GM21367 (cell line): ENCODE results near the gene CEBPB.
"Not testable (repeated sequence)": the region's sequence is repeated elsewhere in the genome, so short reads cannot be mapped to it uniquely, and the experiment has no call there.

Experiments
- ATAC-seq: cut with Tn5 transposase; IDR thresholded peaks from one replicate; pipeline ENCODE4 v1.9.1; 2021; ENCODE audit not compliant: unreplicated experiment

The CEBPB gene

DNA sequence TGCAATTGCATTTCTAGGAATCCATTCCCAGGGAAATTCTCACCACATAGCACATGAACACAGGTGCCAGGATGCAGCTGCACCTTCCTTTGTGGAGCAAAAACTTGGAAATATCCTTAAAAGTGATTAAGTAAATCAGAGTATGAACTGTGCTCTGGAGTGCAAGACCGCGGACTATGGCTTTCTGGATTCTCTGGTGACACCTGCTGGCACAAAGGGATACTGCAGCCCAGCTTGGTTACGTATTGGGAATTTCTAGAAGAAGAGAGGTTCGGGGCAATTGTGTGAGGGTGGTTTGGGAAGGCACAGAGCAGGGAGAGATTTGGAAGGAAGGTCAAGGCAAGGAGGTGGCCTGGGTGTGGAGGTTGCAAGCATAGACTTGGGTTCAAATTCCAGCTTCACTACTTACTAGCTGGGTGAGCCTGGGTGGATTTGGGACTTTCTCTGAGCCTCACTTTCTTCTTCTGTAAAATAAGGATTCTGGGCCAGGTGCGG lies 21.3 kb upstream of the CEBPB start:
- no peak for ATAC-seq

DNA sequence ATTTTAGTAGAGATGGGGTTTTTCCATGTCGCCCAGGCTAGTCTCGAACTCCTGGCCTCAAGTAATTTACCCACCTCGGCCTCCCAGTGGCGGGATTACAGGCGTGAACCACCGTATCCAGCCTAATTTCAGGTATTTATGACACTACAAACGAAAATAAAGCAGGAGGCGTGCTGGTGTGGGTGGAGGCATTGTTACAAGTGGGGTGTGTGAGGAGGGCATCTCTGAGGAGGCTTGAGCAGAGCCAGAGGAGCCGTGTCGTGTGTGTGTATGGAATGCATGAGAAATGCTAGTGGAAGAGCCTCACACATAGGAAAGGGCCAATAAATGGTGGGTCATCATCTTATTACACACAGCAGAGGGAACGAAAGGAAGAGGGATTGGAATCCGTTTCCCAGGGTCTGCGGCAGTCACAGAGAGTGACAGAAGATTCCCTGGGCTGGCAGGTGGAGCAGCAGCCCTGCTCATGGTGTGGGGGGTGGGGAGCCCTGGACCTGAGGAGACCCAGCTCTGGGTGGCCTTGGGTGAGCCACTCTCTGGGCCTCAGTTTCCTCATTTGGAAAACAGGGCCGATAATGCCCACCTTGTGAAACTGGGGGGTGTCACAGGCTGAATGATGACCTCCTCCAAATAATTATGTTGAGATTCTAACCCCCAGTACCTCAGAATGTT lies 19.9 kb upstream of the CEBPB start:
- ATAC-seq: no peak

DNA sequence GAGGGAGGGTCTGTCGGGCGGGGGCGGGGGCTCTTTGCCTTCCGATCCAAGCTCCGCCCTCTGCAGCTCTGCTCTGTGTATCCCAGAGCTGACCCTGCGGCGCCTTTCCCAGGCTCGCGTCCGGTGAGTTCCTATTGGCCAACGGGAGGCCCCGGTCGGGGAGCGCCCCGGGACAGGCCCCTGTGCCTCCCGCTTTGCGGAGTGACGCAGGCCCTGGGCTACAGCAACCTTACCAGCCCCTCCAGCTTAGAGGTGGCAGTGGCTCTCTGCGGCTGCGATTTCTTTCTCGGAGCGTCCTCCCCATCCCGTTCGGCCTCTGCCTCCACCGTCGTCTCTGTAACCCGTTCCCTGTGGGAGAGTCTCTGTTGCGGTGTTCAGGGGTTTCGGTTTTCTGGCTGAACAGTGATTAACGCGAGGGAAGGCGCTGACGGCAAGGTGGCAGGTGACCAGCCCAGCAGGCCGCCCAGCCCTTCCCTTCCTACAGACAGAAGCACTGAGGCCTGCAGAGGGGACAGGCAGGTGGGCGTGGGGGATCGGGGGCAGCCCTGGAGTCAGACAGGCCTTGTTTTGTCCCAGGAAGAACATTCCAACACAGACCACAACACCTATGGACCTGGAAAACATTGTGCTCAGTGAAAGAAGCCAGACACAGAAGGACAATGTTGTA lies 18.1 kb upstream of the CEBPB start:
- ATAC-seq: no peak

DNA sequence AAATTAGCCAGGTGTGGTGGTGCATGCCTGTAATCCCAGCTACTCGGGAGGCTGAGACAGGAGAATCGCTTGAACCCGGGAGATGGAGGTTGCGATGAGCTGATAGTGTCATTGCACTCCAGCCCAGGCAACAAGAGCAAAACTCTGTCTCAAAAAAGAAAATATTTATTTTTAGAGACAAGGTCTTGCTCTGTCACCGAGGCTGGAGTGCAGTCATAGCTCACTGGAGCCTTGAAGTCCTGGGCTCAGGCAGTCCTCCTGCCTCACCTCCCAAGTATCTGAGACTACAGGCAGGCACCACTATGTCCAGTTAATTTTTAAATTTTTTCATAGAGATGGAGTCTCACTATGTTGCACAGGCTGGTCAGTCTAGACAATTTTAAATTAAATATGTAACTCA lies 16.2 kb upstream of the CEBPB start:
- ATAC-seq: no peak

DNA sequence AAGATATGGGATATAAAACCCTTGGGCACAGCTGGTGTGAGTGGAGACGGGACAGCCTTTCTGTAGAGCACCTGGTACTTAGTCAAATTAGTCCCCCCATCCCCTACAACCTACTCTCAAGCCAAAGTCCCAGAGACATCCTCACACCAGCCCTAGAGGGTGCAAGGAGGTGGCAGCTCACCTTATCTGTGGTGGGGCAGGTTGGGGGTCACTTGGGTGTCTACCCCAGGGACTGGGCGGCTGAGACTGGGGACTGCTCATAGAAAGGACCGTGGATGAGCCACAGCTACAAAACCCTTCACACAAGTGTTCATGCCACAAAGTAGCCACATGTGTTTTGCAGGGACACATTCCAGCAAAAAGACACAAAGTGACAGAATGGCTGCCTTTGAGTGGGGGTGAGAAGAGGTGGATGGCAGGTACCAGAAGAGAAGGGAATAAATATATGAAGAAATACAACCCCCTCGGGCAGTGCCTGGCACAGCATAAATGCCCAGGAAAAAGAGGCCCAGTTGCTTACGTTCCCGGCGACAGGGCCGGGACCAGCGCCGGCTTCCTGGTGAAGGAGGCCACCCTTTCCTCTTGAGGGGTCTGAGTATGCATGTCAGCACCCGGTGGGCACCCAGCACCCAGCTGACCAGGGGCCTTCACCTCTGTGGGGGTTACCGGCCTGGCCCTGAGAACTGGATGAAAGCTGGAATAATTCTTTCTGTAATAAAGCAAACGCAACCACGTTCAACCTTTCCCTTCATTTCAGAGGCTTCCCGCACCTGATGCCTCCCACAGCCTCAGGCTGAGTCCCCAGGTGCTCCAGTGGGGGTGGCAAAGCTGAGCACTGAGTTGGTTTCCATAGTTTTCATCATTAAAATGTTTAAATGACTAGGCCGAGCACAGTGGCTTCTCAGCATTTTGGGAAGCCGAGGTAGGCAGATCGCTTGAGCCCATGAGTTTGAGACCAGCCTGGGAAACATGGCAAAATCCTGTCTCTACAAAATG lies 14.4 kb upstream of the CEBPB start:
- no peak for ATAC-seq

DNA sequence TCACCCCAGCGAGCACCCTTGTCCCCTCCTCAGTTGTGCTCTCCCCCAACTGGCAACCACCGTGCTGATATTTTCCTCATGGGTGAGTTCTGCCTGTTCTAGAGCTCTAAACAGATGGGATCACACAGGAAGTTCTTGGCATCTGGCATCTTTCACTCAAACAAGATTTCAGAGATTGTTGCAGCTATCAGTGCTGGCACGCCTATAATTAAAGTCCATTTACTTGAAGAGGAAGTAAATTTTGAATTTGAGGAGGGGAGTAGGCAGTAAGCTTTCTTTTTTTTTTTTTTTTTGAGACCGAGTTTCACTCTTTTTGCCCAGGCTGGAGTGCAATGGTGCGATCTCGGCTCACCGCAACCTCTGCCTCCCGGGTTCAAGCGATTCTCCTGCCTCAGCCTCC lies 12.0 kb upstream of the CEBPB start:
- not testable (repeated sequence) for ATAC-seq

DNA sequence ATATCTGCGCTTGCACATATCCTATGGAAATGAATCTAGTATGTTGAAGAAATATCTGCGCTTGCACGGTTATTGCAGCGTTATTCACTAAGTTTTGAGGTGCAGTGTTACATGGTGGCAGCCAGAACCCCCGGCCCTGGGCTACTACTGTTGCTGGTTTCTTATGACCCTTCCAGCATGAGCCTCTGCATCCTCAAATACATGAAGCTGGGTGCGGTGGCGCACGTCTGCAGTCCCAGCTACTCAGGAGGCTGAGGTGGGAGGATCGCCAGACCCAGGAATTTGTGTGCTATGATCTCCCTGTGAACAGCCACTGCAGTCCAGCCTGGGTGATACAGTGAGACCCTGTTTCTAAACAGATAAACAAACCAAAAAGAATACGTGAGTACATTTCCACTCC lies 9.3 kb upstream of the CEBPB start:
- no peak for ATAC-seq

DNA sequence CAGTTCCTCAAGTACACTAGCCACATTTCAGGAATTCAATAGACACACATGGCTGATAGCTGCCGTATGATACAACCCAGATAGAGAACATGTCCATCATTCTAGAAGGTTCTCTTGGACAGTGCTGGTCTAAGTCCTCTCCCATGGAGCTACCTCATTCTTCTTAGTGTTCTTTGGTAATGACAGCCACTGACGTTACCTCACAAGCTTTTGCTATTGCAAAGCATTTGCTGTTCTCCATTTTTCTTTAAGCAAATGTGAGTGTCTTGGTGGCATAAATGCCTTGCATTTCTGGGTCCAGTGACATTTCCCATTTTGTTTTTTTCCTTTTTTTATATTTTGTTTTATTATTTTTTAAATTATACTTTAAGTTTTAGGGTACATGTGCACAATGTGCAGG lies 8.3 kb upstream of the CEBPB start:
- no peak for ATAC-seq

DNA sequence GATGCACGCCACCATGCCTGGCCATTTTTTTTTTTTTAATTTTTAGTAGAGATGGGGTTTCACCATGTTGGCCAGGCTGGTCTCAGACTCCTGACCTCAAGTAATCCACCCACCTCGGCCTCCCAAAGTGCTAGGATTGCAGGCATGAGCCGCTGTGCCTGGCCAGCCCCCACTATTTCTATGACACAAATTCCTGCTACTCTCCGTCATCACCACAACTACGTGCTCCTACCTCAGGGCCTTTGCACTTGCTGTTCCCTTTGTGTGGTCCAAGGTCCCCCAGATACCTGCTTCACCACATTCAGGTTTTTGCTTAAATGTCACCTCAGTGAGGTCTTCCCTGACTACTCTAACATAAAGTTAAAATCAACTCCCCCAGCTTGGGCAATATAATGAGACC lies 5.2 kb upstream of the CEBPB start:
- ATAC-seq: no peak

DNA sequence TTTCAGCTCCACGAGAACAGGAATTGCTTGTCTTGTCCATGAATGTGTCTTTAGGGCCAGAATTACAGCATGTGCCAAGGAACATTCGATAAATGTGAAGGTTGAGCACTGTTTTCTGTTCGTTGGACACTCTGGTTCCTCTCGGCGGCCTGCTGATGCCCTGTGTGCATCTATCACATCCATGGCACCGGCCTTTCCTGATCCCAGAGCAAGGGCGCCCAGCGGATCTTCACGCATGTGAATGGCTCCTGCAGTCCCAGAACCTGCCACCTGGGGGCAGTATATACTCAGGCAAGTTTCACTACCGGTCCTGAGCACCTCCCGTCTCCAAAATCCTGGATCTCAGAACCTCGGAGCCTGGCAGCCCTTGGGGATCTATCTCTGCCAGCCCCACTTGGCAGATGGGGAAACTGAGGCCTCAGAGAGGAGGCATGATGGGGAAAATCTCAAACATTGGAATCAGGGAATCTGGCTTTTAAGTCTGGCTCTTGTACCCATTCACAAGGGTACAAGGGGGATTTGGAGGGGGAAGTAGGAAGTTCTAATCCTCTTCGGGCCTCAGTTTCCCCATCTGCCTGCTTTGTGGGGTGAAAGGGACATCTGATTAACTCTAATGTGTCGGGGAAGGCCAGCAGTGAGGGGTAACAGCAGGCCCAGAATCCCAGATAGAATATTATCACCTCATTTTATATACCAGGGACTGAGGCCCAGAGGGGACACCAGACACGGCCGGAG lies 4.3 kb upstream of the CEBPB start:
- ATAC-seq: no peak

DNA sequence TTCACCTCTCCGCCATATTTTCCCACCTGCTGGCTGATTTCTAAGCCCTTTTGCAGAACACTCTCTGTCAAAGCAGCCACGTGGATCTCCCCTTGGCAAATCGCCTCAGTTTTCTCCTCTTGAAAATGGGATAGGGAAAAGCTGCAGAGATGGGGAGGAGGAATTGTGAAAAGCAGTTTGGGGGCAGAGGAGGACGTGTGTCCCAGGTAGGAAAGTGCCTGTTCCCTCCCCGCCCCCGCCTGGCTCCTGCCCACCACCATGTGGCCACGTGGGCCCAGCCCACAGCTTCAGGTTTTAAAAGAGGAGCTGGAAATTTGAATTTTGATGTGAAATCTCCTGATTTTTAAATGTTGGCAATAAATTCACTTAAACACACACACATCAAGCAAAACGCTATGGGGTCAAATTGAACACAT lies 3.6 kb upstream of the CEBPB start:
- no peak for ATAC-seq

DNA sequence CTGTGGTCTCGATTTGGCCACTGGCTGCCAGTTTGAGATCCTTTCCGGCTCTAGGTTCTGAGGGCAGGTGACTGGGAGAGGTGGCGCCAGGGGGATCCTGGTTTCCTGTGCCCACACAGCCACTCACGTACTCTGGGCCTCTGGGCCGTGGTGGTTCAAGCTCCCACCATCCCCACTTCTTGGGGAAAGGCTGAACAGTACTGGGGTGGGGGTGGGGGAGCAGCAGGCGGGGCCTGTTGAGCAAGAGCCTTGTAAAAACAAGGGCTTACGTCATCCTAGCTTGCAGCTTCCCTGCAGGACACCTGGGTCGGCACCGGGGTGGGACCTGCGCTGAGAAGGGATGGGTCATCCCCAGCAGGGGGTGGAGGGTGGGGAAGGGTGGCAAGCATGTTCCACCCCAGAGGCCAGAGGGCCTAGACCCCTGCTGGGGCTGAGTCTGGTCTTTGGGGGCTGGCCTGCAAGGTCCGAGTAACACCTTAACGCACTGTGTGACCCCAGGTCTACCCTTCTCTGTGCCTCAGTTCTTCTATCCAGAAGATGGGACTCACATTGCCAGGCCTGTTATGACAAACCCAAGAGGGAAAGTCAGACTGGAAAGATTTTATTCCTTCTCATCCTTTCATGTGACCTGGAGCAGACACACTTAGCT lies 3.1 kb upstream of the CEBPB start:
- ATAC-seq: no peak

DNA sequence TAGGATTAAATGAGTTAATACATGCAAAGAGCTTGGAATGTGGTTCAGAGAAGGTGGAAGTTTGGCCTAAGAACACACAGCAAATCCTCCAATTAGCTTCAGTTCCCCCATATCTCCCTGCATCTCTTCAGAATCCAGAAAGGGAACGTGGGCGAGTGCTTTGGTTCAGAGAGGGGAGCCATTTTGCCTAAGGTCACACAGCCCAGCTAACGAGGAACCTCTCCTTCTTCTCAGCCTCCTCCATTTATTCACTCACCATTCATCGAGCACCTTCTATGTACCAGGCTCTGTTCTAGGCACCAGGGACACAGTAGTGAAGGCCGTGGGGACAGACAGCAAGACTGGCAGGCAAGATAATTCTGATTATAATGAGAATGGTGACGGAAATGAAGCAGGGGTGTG lies 2.3 kb upstream of the CEBPB start:
- ATAC-seq: no peak

DNA sequence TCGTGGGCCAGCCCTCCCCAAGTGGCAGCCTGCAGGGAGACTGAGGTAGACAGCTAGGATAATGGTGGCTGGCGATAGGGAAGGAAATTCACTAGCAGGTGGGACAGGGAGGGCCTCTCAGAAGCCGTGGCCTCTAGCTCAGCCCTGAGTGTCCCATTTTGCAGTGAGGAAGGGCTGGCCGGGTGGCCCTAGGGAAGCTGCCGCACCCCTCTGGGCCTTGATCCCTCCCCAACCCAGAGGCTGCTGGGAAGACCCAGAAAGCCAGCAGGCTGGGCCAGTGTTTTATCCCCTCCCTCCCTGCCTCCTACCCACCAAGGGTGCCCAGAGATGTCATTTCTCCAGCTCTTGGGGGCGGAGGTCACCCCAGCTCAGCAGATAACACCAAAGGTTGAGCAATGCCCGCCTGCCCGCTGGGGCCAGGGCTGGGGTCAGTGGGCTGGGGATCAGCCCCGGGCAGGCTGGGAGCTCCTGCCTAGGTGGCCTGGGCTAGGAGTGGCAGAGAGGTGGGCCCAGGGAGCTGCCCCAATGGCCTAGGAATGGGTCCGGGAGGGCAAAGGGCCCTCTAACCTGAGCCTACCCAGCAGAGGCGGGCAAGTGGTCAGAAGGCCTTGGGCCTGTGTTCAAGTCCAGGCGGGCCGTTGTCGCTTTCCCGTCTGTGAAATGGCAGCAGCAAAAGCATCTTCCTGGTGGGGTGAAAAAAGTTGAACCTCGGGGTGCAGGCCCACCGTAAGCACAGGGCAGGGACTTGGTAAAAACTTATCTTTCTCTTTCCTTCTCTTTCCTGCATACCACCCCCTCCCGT lies 1.6 kb upstream of the CEBPB start:
- ATAC-seq: no peak

DNA sequence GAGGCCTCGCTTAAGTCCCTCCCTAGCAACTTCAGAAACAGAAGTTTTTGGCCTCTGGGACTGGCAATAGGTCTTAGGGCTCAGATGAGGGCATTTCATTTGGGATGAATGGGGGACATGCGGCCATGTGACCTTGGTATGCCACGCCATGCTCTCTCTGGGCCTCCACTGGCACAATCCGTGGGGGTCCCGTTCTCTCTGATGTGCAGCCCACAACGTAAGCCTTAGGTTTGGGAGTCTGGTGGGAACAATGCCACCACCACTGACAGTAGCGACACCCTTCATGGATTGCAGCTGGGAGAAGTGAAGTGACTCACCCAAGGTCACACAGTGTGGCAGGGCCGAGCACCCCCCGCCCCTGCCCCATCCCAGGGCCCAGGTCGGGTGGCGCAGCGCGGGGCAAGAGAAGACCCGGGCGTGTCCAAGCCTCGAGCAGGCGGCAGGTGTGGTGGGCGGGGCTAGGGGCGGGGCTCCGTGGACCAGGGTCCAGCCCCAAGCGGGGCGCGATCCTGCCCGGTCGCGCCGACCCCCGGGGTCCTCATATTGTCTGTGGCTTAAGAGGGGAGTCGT lies 864 bp upstream of the CEBPB start:
- no peak for ATAC-seq

DNA sequence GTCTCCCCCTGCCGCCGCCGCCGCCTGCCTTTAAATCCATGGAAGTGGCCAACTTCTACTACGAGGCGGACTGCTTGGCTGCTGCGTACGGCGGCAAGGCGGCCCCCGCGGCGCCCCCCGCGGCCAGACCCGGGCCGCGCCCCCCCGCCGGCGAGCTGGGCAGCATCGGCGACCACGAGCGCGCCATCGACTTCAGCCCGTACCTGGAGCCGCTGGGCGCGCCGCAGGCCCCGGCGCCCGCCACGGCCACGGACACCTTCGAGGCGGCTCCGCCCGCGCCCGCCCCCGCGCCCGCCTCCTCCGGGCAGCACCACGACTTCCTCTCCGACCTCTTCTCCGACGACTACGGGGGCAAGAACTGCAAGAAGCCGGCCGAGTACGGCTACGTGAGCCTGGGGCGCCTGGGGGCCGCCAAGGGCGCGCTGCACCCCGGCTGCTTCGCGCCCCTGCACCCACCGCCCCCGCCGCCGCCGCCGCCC lies 474 bp downstream of the CEBPB start:
- no peak for ATAC-seq

DNA sequence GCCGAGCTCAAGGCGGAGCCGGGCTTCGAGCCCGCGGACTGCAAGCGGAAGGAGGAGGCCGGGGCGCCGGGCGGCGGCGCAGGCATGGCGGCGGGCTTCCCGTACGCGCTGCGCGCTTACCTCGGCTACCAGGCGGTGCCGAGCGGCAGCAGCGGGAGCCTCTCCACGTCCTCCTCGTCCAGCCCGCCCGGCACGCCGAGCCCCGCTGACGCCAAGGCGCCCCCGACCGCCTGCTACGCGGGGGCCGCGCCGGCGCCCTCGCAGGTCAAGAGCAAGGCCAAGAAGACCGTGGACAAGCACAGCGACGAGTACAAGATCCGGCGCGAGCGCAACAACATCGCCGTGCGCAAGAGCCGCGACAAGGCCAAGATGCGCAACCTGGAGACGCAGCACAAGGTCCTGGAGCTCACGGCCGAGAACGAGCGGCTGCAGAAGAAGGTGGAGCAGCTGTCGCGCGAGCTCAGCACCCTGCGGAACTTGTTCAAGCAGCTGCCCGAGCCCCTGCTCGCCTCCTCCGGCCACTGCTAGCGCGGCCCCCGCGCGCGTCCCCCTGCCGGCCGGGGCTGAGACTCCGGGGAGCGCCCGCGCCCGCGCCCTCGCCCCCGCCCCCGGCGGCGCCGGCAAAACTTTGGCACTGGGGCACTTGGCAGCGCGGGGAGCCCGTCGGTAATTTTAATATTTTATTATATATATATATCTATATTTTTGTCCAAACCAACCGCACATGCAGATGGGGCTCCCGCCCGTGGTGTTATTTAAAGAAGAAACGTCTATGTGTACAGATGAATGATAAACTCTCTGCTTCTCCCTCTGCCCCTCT lies 1.1 kb downstream of the CEBPB start:
- no peak for ATAC-seq
